ACC112 (cell line): ENCODE measurements around the gene CHST6.

ENCODE experiments used
- H2AFZ ChIP-seq: fragments of 200-600 bp; sonication (generic); one replicate; pipeline ENCODE4 v1.6.0; 2017; ENCODE audit warnings: antibody characterized with exemption, low read length; ENCODE audit not compliant: unreplicated experiment
- H3K27ac ChIP-seq: fragments of 200-600 bp; sonication (generic); 2 replicates; pipeline ENCODE4 v1.5.1; 2014; ENCODE audit warnings: low read depth, mild to moderate bottlenecking, antibody characterized with exemption, low read length, moderate library complexity
- H3K27me3 ChIP-seq: fragments of 200-600 bp; sonication (generic); 2 replicates; pipeline ENCODE4 v1.6.1; 2014; ENCODE audit warnings: mild to moderate bottlenecking, antibody characterized with exemption, low read length, moderate library complexity, mixed read lengths; ENCODE audit not compliant: insufficient read depth
- H3K36me3 ChIP-seq: fragments of 200-600 bp; sonication (generic); 2 replicates; pipeline ENCODE4 v1.6.1; 2016; ENCODE audit warnings: mild to moderate bottlenecking, antibody characterized with exemption, low read length, moderate library complexity, mixed read lengths; ENCODE audit not compliant: insufficient read depth
- H3K4me1 ChIP-seq: fragments of 200-600 bp; sonication (generic); one replicate; pipeline ENCODE4 v1.6.1; 2016; ENCODE audit warnings: low read length, mixed read lengths; ENCODE audit not compliant: insufficient read depth, unreplicated experiment, control insufficient read depth
- H3K4me3 ChIP-seq: fragments of 200-600 bp; sonication (generic); 2 replicates; pipeline ENCODE4 v1.5.1; 2014; ENCODE audit warnings: mild to moderate bottlenecking, low read depth, low read length
- H3K79me2 ChIP-seq: fragments of 200-600 bp; sonication (generic); one replicate; pipeline ENCODE4 v1.6.0; 2016; ENCODE audit warnings: low read length; ENCODE audit not compliant: control insufficient read depth, unreplicated experiment, insufficient read depth

The CHST6 gene

DNA sequence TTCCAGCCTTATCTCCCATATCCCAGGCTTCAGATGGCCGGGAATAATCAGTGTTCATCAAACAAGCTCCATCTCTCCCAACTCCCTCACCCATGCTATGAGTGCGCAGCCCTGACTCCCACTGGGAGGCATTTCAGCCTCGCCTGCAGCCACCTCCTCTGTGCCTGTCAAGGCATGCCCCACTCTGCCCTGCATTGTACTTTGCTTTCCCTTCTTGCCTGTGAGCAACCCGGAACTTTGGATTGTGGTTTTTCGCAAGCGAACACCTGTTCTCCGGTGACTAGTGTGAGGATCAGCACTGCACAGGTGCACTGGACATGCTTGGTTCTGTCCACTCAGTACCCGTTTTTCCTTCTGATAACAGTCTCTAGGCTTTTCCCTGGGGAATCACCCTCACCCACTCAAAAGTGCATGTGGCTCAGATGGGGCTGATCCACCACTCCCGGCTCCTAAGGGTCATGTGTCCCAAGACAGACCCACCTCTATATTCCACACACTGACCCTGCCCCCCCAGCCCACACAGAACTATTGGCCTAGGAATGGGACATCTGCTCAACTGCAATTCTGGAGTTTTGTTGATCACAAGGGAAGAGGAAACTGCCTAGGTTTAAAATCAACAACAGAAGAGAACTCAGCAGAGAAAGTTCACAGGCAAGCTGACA lies 9.1 kb downstream of the CHST6 start:
- no peaks in the 10 kb centered on the region for H3K79me2 ChIP-seq
- H3K4me3 ChIP-seq: no peak overlapping the region
- H3K27ac ChIP-seq: no peak overlapping the region
- H2AFZ ChIP-seq: no peak overlapping the region
- H3K4me1 ChIP-seq: no peaks in the 10 kb centered on the region
- no peaks in the 10 kb centered on the region for H3K36me3 ChIP-seq
- no peaks in the 10 kb centered on the region for H3K27me3 ChIP-seq

DNA sequence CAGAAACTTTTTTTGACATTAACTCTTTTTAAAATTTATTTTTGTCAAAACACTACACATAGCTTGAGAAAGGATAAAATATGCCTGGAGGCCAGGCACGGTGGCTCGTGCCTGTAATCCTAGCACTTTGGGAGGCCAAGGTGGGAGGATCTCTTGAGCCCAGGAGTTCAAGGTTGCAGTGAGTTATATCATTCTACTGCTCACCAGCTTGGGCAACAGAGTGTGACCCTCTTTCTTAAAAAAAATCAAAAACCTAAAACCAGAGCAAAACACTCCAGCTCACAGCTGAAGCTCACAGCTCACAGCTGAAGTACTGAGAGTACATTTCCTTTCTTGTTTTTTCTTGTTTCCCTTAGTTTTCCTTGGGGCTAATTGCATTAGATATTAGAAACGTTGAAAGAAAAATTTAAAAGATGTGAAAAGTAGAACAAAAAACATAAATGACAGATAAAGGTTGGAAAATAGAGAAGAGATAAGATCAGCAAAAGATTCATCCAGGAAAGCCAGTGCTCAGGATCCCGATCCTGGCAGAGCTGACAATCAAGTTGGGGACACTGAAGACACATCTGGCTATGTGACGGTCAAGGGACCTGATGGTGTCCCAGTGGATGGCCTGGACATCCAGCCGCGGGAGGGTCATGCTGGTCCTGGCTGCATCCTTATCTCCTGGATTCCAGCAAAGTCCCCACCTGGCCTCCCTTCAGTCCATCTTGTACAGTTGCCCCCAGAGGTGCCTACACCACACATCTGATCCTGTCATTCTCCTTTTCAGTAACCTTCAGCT lies 9.8 kb downstream of the CHST6 start:
- no peak overlapping the region for H2AFZ ChIP-seq
- no peaks in the 10 kb centered on the region for H3K4me1 ChIP-seq
- H3K27ac ChIP-seq: no peak overlapping the region
- H3K36me3 ChIP-seq: no peaks in the 10 kb centered on the region
- no peak overlapping the region for H3K4me3 ChIP-seq
- H3K79me2 ChIP-seq: no peaks in the 10 kb centered on the region
- H3K27me3 ChIP-seq: no peaks in the 10 kb centered on the region

DNA sequence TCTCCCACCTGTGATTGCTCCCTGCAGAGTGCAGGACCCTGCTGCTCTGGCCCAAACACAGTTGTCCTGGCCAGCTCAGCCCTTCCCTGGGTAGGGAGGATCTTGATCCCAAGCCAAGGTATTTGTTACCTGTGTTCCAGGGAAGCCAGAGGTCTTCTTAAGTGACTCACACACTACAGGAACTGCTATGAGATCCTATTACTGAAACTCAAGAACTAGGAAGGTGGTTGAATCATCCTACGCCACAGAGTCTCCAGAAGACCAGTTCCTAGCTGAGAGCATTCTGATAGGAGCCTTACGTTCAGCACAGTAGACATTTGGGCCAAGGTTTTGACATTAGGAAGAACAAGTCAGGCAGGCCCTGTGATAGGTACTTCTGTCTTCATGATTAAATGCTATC lies 12.0 kb downstream of the CHST6 start:
- H2AFZ ChIP-seq: no peak overlapping the region
- H3K4me1 ChIP-seq: no peaks in the 10 kb centered on the region
- H3K79me2 ChIP-seq: no peaks in the 10 kb centered on the region
- H3K36me3 ChIP-seq: no peaks in the 10 kb centered on the region
- no peaks in the 10 kb centered on the region for H3K27me3 ChIP-seq
- no peak overlapping the region for H3K4me3 ChIP-seq
- H3K27ac ChIP-seq: no peak overlapping the region

DNA sequence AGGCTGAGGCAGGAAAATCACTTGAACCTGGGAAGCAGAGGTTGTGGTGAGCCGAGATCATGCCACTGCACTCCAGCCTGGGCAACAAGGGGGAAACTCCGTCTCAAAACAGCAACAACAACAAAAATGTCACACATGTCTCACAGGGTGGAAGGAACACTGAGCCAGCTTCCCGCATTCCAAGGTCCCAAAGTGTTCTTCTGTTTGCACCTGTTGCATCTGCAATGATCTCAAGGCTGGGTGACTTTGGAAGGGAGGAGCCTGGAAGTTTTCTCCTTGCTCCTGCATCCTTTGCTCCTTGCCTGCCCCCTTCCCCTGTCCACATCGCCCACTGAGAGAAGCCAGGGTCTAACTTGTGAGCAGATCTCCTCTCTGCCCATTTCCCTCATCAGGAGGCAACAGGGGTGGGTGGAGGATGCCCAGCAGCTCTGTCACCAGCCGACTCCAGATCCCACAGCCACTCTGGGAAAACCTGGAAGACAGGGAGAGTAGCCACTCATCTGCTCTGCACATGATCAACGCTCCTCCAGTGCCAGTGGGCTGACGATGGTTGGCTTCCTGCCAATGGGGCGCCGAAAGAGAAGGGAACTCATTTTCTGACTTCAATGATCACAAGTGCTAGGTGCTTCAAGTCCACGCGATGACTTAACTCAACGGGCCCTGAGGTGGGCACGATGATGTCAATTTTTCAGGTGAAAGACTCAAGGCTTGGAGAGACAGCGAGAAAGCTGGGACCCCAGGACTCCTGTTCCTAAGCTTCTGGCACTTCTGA lies 12.6 kb downstream of the CHST6 start:
- H3K79me2 ChIP-seq: no peaks in the 10 kb centered on the region
- H3K27me3 ChIP-seq: no peaks in the 10 kb centered on the region
- H3K4me1 ChIP-seq: no peaks in the 10 kb centered on the region
- no peaks in the 10 kb centered on the region for H3K36me3 ChIP-seq
- H2AFZ ChIP-seq: no peak overlapping the region
- no peak overlapping the region for H3K27ac ChIP-seq
- no peak overlapping the region for H3K4me3 ChIP-seq

DNA sequence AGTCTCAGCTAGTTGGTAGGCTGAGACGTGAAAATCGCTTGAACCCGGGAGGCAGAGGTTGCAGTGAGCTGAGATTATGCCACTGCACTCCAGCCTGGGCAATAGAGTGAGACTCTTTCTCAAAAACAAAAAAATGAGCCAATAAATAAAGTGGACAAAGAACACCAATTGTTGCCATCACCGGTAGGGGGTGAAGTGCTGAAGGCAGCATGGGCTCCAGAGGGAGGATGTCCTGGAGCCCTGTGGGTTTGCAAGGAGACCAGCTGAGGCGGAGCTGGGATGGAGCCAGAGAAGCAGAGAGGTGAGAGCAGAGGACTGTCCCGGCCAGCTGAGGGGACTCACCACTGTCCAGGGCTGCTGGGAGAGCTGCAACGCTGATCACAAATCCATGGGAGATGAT lies 13.8 kb downstream of the CHST6 start:
- Histone ChIP-seq H3K4me3 (no peak overlapping the region), H3K27ac (no peak overlapping the region), H3K27me3 (no peaks in the 10 kb centered on the region), H3K4me1 (no peaks in the 10 kb centered on the region), H3K79me2 (no peaks in the 10 kb centered on the region), H2AFZ (no peak overlapping the region), H3K36me3 (no peaks in the 10 kb centered on the region)

DNA sequence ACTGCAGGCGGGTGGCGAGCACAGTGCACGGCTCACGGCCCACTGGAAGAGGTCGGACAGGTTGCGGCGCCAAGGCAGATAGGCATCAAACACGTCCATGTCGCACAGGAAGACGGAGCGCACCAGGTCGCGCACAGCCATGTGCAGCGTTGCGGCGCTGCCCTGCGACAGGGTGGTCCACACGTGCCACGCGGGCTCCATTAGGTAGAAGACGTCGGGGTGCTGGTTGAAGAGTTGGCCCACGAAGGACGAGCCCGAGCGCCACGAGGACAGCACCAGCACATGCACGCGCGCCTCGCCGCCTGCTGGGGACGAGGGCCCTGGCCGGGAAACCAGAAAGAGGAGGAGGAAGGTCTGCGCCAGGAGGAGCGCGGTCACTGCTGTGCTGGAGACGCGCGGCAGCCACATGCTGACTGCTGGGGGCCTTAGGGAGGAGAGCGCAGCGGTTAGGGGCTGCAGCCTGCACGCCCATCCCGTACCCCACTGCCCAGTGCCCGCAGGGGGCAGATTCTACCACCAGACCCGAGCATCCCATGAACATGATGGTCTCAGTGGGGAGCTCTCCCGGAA lies 15.7 kb downstream of the CHST6 start:
- Histone ChIP-seq H2AFZ (no peak overlapping the region), H3K27me3 (no peaks in the 10 kb centered on the region), H3K27ac (no peak overlapping the region), H3K4me3 (no peak overlapping the region), H3K79me2 (no peaks in the 10 kb centered on the region), H3K36me3 (no peaks in the 10 kb centered on the region), H3K4me1 (no peaks in the 10 kb centered on the region)

DNA sequence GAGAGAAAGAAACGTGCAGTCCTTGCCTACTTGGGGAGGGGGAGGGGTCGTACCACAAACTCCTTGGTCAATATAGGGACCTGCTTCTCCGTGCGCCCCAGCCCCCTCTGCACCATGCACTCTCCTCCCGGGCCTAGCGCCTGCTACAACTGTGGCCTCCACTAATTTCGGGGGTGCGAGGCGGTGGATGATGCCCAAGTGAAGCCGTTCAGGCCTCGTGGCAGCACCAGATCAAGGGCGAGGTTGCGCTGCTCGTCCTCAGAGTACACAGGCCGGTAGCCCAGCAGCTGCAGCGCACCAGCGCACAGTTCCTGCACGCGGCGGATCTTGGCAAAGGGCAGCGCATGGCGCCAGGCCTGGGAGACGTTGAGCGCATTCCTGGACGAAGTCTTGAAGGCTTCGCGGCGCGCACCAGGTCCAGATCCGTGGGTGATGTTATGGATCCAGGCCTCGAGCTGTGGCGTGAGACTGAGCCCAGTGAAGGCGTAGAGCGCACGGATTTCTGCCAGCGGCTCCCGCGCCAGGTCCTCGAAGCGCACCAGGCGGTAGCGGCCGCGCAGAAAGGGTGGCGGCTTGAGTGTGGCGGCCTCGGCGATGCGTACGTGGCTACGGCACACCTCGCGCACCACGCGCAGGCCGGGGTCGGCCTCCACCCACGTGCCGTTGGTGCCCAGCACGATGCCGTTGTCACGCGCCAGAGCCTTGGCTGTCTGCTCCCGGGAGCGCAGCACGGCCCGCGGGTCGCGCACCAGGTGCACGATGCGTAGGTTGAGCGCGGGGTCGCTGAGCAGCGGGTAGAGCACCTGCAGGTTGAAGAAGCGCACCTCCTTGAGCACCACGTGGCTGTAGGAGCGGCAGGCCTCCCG lies 16.5 kb downstream of the CHST6 start:
- Histone ChIP-seq H3K36me3 (no peaks in the 10 kb centered on the region), H2AFZ (no peak overlapping the region), H3K27me3 (no peaks in the 10 kb centered on the region), H3K4me3 (no peak overlapping the region), H3K27ac (no peak overlapping the region), H3K4me1 (no peaks in the 10 kb centered on the region), H3K79me2 (no peaks in the 10 kb centered on the region)

DNA sequence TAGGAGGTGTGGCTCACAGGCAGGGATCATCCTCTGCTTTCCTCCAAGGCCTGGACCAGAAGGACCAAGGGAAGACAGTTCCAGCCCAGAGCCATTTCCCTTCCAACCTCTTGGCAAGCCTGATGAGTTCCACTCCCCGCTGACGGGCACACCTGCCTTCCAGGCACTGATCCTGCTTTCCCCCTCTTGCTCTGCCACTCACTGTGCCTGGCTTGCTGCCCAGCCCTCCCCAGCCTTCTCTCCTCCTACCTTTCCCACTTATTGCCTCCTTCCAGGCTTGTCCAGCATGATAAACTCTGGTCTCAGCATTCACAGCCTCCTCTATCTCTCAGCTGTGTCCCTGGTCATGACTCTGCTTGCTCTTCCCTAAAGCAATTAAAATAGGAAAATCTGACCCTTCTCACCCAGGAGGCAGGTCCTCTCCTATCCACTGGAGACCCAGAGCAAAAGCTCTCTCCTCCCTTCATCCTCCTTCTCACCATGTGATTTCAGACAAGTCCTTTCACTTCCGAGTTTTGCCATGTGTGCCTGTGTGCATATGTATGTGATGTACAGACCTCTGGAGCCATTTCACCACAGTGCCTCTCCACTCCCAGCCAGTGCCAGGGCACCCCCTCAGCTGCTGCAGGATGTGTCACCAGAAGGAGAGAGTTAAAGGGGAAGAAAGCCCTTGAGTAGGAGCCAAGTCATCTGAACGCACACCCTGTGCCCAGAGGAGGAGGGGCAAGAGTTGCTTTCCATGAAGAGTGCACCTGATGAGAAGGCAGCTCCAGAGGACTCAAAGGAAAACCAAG lies 17.4 kb downstream of the CHST6 start:
- H3K36me3 ChIP-seq: no peaks in the 10 kb centered on the region
- no peak overlapping the region for H3K27ac ChIP-seq
- H3K4me3 ChIP-seq: no peak overlapping the region
- H3K4me1 ChIP-seq: no peaks in the 10 kb centered on the region
- H2AFZ ChIP-seq: no peak overlapping the region
- no peaks in the 10 kb centered on the region for H3K27me3 ChIP-seq
- H3K79me2 ChIP-seq: no peaks in the 10 kb centered on the region

DNA sequence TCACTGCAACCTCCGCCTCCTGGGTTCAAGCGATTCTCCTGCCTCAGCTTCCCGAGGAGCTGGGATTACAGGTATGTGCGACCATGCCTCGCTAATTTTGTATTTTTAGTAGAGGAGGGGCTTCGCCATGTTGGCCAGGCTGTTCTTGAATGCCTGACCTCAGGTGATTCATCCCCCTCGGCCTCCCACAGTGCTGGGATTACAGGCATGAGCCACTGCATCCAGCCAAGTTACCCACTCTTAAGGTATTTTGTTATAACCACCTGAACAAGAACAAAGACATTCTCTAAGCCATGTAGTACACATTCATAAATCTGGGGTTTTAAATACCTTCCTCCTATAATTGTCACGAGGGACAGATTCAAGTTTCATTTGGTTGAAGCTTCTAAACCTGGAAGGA lies 18.4 kb downstream of the CHST6 start:
- no peaks in the 10 kb centered on the region for H3K27me3 ChIP-seq
- H2AFZ ChIP-seq: no peak overlapping the region
- H3K4me3 ChIP-seq: no peak overlapping the region
- no peak overlapping the region for H3K27ac ChIP-seq
- H3K36me3 ChIP-seq: no peaks in the 10 kb centered on the region
- no peaks in the 10 kb centered on the region for H3K4me1 ChIP-seq
- no peaks in the 10 kb centered on the region for H3K79me2 ChIP-seq
